NB4 (cell line): Measurements from ENCODE around the gene ZBTB44.

ENCODE experiments used
- CTCF ChIP-seq: IDR thresholded peaks from one replicate; pipeline ENCODE4 v1.5.1; 2012; ENCODE audit warnings: low read depth, low read length
- MAX ChIP-seq: IDR thresholded peaks from 2 replicates; pipeline ENCODE4 v1.6.1; 2011; ENCODE audit warnings: low read depth, low read length
- MYC ChIP-seq: IDR thresholded peaks from 2 replicates; pipeline ENCODE4 v1.6.1; 2011; ENCODE audit warnings: low read depth, low read length
- POLR2A ChIP-seq: IDR thresholded peaks from 2 replicates; pipeline ENCODE4 v1.6.1; 2011; ENCODE audit warnings: mild to moderate bottlenecking; ENCODE audit not compliant: insufficient read length; ENCODE audit errors: extremely low read depth

DNA sequence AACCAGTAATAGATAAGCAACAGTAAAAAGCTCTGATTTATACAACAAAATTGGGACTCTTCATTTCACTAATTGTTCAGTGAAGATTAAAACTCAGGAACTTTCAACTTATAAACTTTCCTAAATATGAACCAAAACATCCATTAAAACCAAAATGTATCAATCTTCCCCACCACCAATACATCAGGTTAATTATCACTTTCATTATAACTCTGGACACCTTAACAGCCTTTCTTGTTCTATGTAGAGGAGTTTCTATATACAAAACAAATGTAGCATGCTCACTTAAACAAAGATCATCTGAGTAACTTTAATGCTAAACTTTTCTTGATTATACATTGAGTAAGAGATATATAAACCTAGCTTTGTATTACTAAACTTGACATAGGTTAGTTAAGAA is 80.4 kb downstream of the ZBTB44 start:
- TF ChIP-seq CTCF (no peak), POLR2A (no peak), MAX (no peak), MYC (no peak)
